Activated CD4-positive, alpha-beta memory T cell treated with anti-CD3 and anti-CD28 coated beads, Interleukin-2, amount 10 ng/mL, durations not matched to agents 7 days and 5 days (primary cell): ENCODE data around the gene PDGFC. TPM values are rescaled to one million over a fixed set of nuclear protein-coding genes. Genes with fewer than 3 reads are reported as not detected.

ENCODE experiments used
- CTCF ChIA-PET: fragments of 350-600 bp; sonication (Branson Sonifier 250); formaldehyde crosslinking; loops from one replicate; lab custom pipeline; 2021; ENCODE audit warnings: antibody characterized with exemption, inconsistent platforms; lab: Charles Lee
- POLR2A ChIA-PET: fragments of 350-600 bp; sonication (Branson Sonifier 250); formaldehyde crosslinking; loops from one replicate; lab custom pipeline; 2021; ENCODE audit warnings: antibody characterized with exemption; lab: Charles Lee
- DNase-seq: peaks from one replicate; pipeline ENCODE4 v3.0.0-alpha.2; 2020
- H3K27ac Mint-ChIP-seq: one replicate; pipeline ENCODE4 v1.8.0; 2021; ENCODE audit warnings: mild to moderate bottlenecking, mixed read lengths
- H3K27me3 Mint-ChIP-seq: one replicate; pipeline ENCODE4 v1.8.0; 2021; ENCODE audit warnings: mixed read lengths
- H3K36me3 Mint-ChIP-seq: one replicate; pipeline ENCODE4 v1.8.0; 2021; ENCODE audit warnings: low read depth, mixed read lengths
- H3K4me1 Mint-ChIP-seq: one replicate; pipeline ENCODE4 v1.8.0; 2021; ENCODE audit warnings: mixed read lengths
- H3K4me3 Mint-ChIP-seq: one replicate; pipeline ENCODE4 v1.8.0; 2021; ENCODE audit warnings: mild to moderate bottlenecking, mixed read lengths
- H3K9me3 Mint-ChIP-seq: one replicate; pipeline ENCODE4 v1.8.0; 2021; ENCODE audit warnings: mixed read lengths
- total RNA-seq, 2 experiments: library from RNA; stranded (reverse); gene quantifications; one replicate each; pipeline ENCODE4 v1.2.3, GENCODE V29; 2021

Gene PDGFC
- total RNA-seq, 2 experiments from 2014 or later, result not detected

DNA sequence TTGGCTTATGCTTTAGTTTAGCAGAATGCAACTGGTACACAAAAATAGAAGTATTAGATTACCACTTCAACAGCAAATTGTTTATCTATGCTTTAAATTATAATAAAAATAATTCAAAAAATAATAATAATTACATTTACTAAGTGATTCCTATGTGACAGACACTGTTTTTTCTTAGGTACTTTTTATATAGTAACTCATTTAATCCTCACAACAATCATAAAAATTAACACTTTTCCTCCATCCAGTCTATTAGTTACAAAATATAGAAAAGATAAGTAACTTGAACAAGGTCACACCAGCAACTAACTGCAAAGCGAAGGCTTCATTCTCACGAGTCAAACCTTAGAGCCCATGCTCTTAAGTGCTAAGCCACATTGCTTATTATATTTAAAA is 155.2 kb downstream of the PDGFC start:
- Mint-ChIP-seq H3K4me1 (no peaks in the 10 kb centered on the region), H3K4me3 (no peak overlapping the region), H3K36me3 (no peaks in the 10 kb centered on the region), H3K27ac (no peak overlapping the region), H3K27me3 (no peaks in the 10 kb centered on the region), H3K9me3 (peaks cover 8% of the 10 kb centered on the region)
- POLR2A ChIA-PET, result no interaction called here
- no peak for DNase-seq
- CTCF ChIA-PET, result no interaction called here

DNA sequence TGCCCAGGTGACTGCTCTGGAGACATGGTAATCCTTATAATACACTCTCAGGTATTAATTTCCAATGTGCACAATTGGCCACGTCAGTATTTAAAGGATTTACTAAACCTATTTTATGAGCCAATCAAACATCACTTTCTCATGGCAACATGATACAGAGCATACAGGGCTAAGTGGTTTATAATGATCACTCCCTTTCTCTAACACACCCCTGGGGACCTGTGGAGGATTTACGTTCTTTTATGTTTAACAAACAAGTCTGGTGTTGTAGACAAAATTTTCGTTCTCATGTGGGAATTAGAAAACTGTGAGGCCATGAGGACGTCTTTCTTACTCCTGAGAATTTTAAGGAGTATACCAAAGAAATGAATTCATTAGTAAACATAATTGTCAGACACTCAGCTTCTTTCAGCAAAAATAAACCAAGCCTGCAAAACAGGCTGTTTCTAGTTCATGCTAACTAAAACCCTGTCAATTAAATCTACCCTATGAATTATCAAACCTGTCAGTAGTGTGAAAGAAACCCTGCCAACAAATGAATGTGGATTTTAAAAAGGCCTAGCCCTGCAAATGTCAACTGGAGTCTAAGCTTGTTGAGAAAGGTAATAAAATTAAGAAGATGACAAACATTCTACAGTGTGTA is 155.8 kb downstream of the PDGFC start:
- Mint-ChIP-seq H3K27ac (no peak overlapping the region), H3K4me1 (no peaks in the 10 kb centered on the region), H3K27me3 (no peaks in the 10 kb centered on the region), H3K4me3 (no peak overlapping the region), H3K36me3 (no peaks in the 10 kb centered on the region), H3K9me3 (peaks cover 6% of the 10 kb centered on the region)
- CTCF ChIA-PET, result no interaction called here
- POLR2A ChIA-PET, result no interaction called here
- no peak for DNase-seq

GRCh38 chr4:156811963-156812362 is 159.6 kb downstream of the PDGFC start:
- Mint-ChIP-seq H3K27ac (no peak overlapping the region), H3K9me3 (no peaks in the 10 kb centered on the region), H3K4me1 (no peaks in the 10 kb centered on the region), H3K27me3 (no peaks in the 10 kb centered on the region), H3K4me3 (no peak overlapping the region), H3K36me3 (no peaks in the 10 kb centered on the region)
- DNase-seq, result no peak
- CTCF ChIA-PET, result no interaction called here
- POLR2A ChIA-PET, result no interaction called here

GRCh38 chr4:156811286-156811685 is 160.3 kb downstream of the PDGFC start:
- Mint-ChIP-seq H3K4me1 (no peaks in the 10 kb centered on the region), H3K4me3 (no peak overlapping the region), H3K9me3 (no peaks in the 10 kb centered on the region), H3K27me3 (no peaks in the 10 kb centered on the region), H3K27ac (no peak overlapping the region), H3K36me3 (no peaks in the 10 kb centered on the region)
- DNase-seq, result no peak
- ChIA-PET CTCF (no interaction called here), POLR2A (no interaction called here)

DNA sequence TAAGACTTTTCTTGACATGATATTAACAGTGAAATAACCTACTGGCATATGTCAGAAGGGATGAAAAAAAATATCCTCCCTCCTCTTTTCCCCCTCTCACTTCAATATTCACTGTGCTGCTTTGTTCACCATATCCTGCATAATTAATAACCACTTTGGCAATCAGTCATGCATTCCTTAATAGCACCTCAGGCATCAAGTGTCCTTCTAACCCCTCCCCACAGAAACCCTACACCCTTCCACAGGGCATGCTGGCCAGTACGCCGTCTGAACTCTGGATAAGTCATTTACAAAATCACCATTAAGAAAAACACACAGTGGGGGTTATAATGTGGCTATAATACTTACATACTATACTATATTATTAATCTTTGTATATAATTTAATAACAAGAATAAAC is 165.9 kb downstream of the PDGFC start:
- no peak overlapping the region for H3K4me3 Mint-ChIP-seq
- DNase-seq, result no peak
- ChIA-PET CTCF (no interaction called here), POLR2A (no interaction called here)
- no peaks in the 10 kb centered on the region for H3K4me1 Mint-ChIP-seq
- H3K27me3 Mint-ChIP-seq, result no peaks in the 10 kb centered on the region
- no peaks in the 10 kb centered on the region for H3K36me3 Mint-ChIP-seq
- H3K27ac Mint-ChIP-seq, result no peak overlapping the region
- no peaks in the 10 kb centered on the region for H3K9me3 Mint-ChIP-seq

- H3K36me3 Mint-ChIP-seq, result no peaks in the 10 kb centered on the region
- no peaks in the 10 kb centered on the region for H3K4me1 Mint-ChIP-seq
- no peak overlapping the region for H3K27ac Mint-ChIP-seq
- ChIA-PET CTCF (no interaction called here), POLR2A (no interaction called here)
- DNase-seq, result no peak
- H3K27me3 Mint-ChIP-seq, result no peaks in the 10 kb centered on the region
- H3K9me3 Mint-ChIP-seq, result no peaks in the 10 kb centered on the region
- no peak overlapping the region for H3K4me3 Mint-ChIP-seq
These were observed 168.5 kb downstream of the PDGFC start for GRCh38 chr4:156803056-156803455.

- H3K27ac Mint-ChIP-seq, result no peak overlapping the region
- no peak overlapping the region for H3K4me3 Mint-ChIP-seq
- H3K27me3 Mint-ChIP-seq, result no peaks in the 10 kb centered on the region
- ChIA-PET POLR2A (no interaction called here), CTCF (interaction anchor here (0.8 kb wide), 1 partner anchor 10 kb away, joined by 3 read pairs; no protein-coding TSS in a partner anchor)
- H3K4me1 Mint-ChIP-seq, result no peaks in the 10 kb centered on the region
- no peaks in the 10 kb centered on the region for H3K36me3 Mint-ChIP-seq
- no peaks in the 10 kb centered on the region for H3K9me3 Mint-ChIP-seq
- no peak for DNase-seq
These were observed 171.1 kb downstream of the PDGFC start for GRCh38 chr4:156800463-156800862.

- no peaks in the 10 kb centered on the region for H3K27me3 Mint-ChIP-seq
- no peaks in the 10 kb centered on the region for H3K4me1 Mint-ChIP-seq
- no peaks in the 10 kb centered on the region for H3K36me3 Mint-ChIP-seq
- CTCF ChIA-PET, result no interaction called here
- no peak for DNase-seq
- H3K9me3 Mint-ChIP-seq, result no peaks in the 10 kb centered on the region
- H3K4me3 Mint-ChIP-seq, result no peak overlapping the region
- no peak overlapping the region for H3K27ac Mint-ChIP-seq
- POLR2A ChIA-PET, result no interaction called here
These were observed 172.4 kb downstream of the PDGFC start for GRCh38 chr4:156799121-156799589.

GRCh38 chr4:156798438-156798837 is 173.2 kb downstream of the PDGFC start:
- ChIA-PET CTCF (no interaction called here), POLR2A (no interaction called here)
- no peak overlapping the region for H3K27ac Mint-ChIP-seq
- no peaks in the 10 kb centered on the region for H3K9me3 Mint-ChIP-seq
- H3K36me3 Mint-ChIP-seq, result no peaks in the 10 kb centered on the region
- no peaks in the 10 kb centered on the region for H3K27me3 Mint-ChIP-seq
- no peak for DNase-seq
- no peak overlapping the region for H3K4me3 Mint-ChIP-seq
- no peaks in the 10 kb centered on the region for H3K4me1 Mint-ChIP-seq

DNA sequence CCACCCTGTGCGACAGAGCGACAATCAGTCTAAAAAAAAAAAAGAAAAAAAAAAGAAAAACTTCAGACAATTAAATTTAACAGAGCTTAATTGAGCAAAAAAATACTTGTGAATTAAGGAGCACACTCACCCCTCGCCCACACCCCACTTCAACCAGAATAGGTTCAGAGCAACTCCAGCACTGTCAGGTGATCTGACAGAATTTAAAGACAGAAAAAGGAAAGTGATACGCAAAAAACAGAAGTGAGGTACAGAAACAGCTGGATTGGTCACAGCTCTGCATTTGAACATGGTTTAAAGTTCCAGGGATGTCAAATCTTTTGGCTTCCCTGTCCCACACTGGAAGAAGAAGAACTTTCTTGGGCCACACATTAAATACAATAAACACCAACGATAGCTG is 174.4 kb downstream of the PDGFC start:
- H3K36me3 Mint-ChIP-seq, result no peaks in the 10 kb centered on the region
- no peaks in the 10 kb centered on the region for H3K27me3 Mint-ChIP-seq
- ChIA-PET POLR2A (no interaction called here), CTCF (interaction anchor here (1.1 kb wide), 1 partner anchor 9 kb away, joined by 3 read pairs; no protein-coding TSS in a partner anchor)
- H3K9me3 Mint-ChIP-seq, result no peaks in the 10 kb centered on the region
- H3K4me1 Mint-ChIP-seq, result no peaks in the 10 kb centered on the region
- no peak overlapping the region for H3K4me3 Mint-ChIP-seq
- no peak overlapping the region for H3K27ac Mint-ChIP-seq
- DNase-seq, result no peak

DNA sequence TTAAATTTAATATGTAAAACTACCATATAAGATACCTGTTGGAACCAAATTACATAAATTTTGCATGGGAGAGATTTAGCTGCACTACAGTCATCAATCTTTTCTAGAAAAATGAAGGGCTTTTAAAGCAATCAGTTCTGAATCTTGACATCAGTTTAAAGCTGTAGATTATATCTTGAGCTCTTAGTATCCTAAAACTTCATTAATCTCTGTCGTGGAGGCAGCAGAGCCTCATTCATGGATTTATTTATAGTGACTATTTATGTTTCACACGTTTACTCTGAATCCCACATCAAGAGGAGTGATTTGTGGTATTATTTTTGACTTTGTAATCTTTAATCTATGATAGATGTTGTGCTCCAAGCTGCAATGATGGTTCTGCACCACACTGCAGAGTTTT is 175.9 kb downstream of the PDGFC start:
- Mint-ChIP-seq H3K27me3 (no peaks in the 10 kb centered on the region), H3K36me3 (no peaks in the 10 kb centered on the region), H3K9me3 (no peaks in the 10 kb centered on the region), H3K27ac (no peak overlapping the region), H3K4me1 (no peaks in the 10 kb centered on the region), H3K4me3 (no peak overlapping the region)
- POLR2A ChIA-PET, result no interaction called here
- CTCF ChIA-PET, result no interaction called here
- DNase-seq, result no peak

- Mint-ChIP-seq H3K9me3 (no peaks in the 10 kb centered on the region), H3K27me3 (no peaks in the 10 kb centered on the region), H3K27ac (no peak overlapping the region), H3K4me1 (no peaks in the 10 kb centered on the region), H3K36me3 (no peaks in the 10 kb centered on the region), H3K4me3 (no peak overlapping the region)
- ChIA-PET POLR2A (no interaction called here), CTCF (no interaction called here)
- DNase-seq, result no peak
These were observed 176.7 kb downstream of the PDGFC start for GRCh38 chr4:156794863-156795262.

GRCh38 chr4:156792462-156793085 is 179.0 kb downstream of the PDGFC start:
- CTCF ChIA-PET, result no interaction called here

DNA sequence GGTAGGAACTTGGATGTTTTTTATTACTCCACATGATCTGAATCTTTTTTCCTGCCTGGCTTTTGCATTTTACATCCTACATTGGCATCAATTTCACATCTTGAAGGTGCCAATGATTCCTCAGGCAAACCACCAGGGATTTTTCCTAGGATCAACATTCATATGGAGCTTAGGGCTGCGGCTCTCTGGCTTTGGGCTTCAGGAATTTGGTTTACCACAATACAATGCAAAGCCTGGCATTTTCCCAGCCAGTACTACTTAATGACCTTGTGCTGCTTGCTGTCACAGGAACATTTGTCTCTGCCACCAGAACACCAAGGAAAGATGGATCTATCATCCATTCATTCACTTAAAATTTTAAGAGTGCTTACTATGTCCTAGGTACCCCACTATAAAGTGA is 180.7 kb downstream of the PDGFC start:
- ChIA-PET CTCF (no interaction called here), POLR2A (no interaction called here)
- Mint-ChIP-seq H3K4me1 (no peaks in the 10 kb centered on the region), H3K27me3 (no peaks in the 10 kb centered on the region), H3K9me3 (no peaks in the 10 kb centered on the region), H3K27ac (no peak overlapping the region), H3K36me3 (no peaks in the 10 kb centered on the region), H3K4me3 (no peak overlapping the region)
- no peak for DNase-seq

More at GRCh38 chr4:156792462-156793085, 179.0 kb downstream of the PDGFC start:
- H3K27me3 Mint-ChIP-seq, result no peaks in the 10 kb centered on the region
- no peaks in the 10 kb centered on the region for H3K36me3 Mint-ChIP-seq
- no peaks in the 10 kb centered on the region for H3K9me3 Mint-ChIP-seq
- H3K4me1 Mint-ChIP-seq, result no peaks in the 10 kb centered on the region
- DNase-seq, result no peak
- H3K4me3 Mint-ChIP-seq, result no peak overlapping the region
- no peak overlapping the region for H3K27ac Mint-ChIP-seq
- POLR2A ChIA-PET, result no interaction called here
